Panc1 (cell line): ENCODE data around the gene KNDC1. TPM values are rescaled to one million over a fixed set of nuclear protein-coding genes. Genes with fewer than 3 reads are reported as not detected.

Experiments
- ATAC-seq: fragments of 200-7000 bp; cut with Tn5 transposase; 2 replicates; pipeline ENCODE4 v1.9.1; 2020; ENCODE audit warnings: mild to moderate bottlenecking, moderate library complexity
- BruUV-seq: library from RNA; stranded (reverse); fragments of 400-500 nt; replicated peaks from 2 replicates; lab custom pipeline; 2021; lab: Mats Ljungman, UMichigan
- CTCF ChIA-PET: fragments of 300-600 bp; sonication (Branson Sonifier 250); formaldehyde crosslinking; loops from one replicate; lab custom pipeline; 2022; ENCODE audit warnings: antibody characterized with exemption; lab: Charles Lee
- POLR2A ChIA-PET: fragments of 300-600 bp; sonication (Branson Sonifier 250); formaldehyde crosslinking; loops from one replicate; lab custom pipeline; 2022; ENCODE audit warnings: antibody characterized with exemption; lab: Charles Lee
- DNase-seq: peaks from one replicate; pipeline ENCODE4 v3.0.0-alpha.2; 2010; ENCODE audit warnings: low read depth, low spot score
- H3K27ac ChIP-seq: 2 replicates; pipeline ENCODE4 v1.5.1; 2011; ENCODE audit warnings: mild to moderate bottlenecking, low read length, inconsistent platforms
- H3K27me3 ChIP-seq: fragments of 200-500 bp; sonication (Bioruptor generic); 2 replicates; pipeline ENCODE4 v1.6.0; 2014; ENCODE audit warnings: low read length, inconsistent platforms; ENCODE audit not compliant: control insufficient read depth, insufficient read depth
- H3K36me3 ChIP-seq: fragments of 200-500 bp; sonication (Bioruptor generic); 2 replicates; pipeline ENCODE4 v1.5.1; 2014; ENCODE audit warnings: inconsistent platforms, mild to moderate bottlenecking, low read length, moderate library complexity; ENCODE audit not compliant: control insufficient read depth, insufficient read depth
- H3K4me1 ChIP-seq: 2 replicates; pipeline ENCODE4 v1.5.1; 2011; ENCODE audit warnings: inconsistent platforms, mild to moderate bottlenecking, low read length, moderate library complexity; ENCODE audit not compliant: control insufficient read depth, insufficient read depth
- H3K4me3 ChIP-seq, 2 experiments: 2 replicates each; pipeline ENCODE4 v1.5.1; 2011 to 2012; ENCODE audit warnings: low read depth in 2 of 2, low read length in 2 of 2, mild to moderate bottlenecking in 2 of 2, inconsistent platforms in 1 of 2, moderate library complexity in 1 of 2
- H3K9me3 ChIP-seq: fragments of 200-500 bp; sonication (Bioruptor generic); 2 replicates; pipeline ENCODE4 v1.5.1; 2014; ENCODE audit warnings: low read depth, mild to moderate bottlenecking, inconsistent platforms, low read length, moderate library complexity; ENCODE audit not compliant: control insufficient read depth, insufficient read depth
- CTCF ChIP-seq: fragments of 450-650 bp; IDR thresholded peaks from 2 replicates; pipeline ENCODE4 v1.5.1; 2017; ENCODE audit warnings: mild to moderate bottlenecking
- POLR2AphosphoS5 ChIP-seq: IDR thresholded peaks from 2 replicates; pipeline ENCODE4 v1.6.1; 2012; ENCODE audit warnings: mild to moderate bottlenecking, low read depth, low read length, moderate library complexity
- REST ChIP-seq, 2 experiments: IDR thresholded peaks; 2 replicates each; pipeline ENCODE4 v1.6.1; 2011 to 2012; ENCODE audit warnings: low read depth in 2 of 2, control low read depth in 1 of 2, low read length in 1 of 2, mild to moderate bottlenecking in 1 of 2, moderate library complexity in 1 of 2; ENCODE audit not compliant: insufficient read depth in 1 of 2
- SIN3A ChIP-seq: IDR thresholded peaks from 2 replicates; pipeline ENCODE4 v1.6.1; 2012; ENCODE audit warnings: low read depth, mild to moderate bottlenecking, low read length, moderate library complexity, borderline replicate concordance; ENCODE audit not compliant: insufficient read depth
- TCF7L2 ChIP-seq: IDR thresholded peaks from 2 replicates; pipeline ENCODE4 v1.6.1; 2011; ENCODE audit warnings: mild to moderate bottlenecking, low read depth, low read length, inconsistent platforms
- in situ Hi-C: cut with HindIII; loops from 2 replicates; pipeline ENCODE4 v1.10.0; 2016; ENCODE audit warnings: low sequenced_read_pairs, low pct_unique_long_range_greater_than_20kb
- intact Hi-C: fragments of 100-400 bp; cut with micrococcal nuclease; formaldehyde crosslinking; loops from one replicate; pipeline ENCODE4 v1.10.0; 2022; ENCODE audit not compliant: unreplicated experiment
- total RNA-seq: library from RNA; stranded (reverse); gene quantifications from one replicate; pipeline ENCODE4 v1.2.1, GENCODE V29; 2021; ENCODE audit not compliant: unreplicated experiment

KNDC1 gene
- total RNA-seq, 1 experiment from 2014 or later = 2.6 TPM

GRCh38 chr10:133267829-133268228, 107.8 kb downstream of the KNDC1 start:
- no peak for ATAC-seq
- Histone ChIP-seq H3K27ac (no peak overlapping the region), H3K9me3 (no peaks in the 10 kb centered on the region), H3K36me3 (no peaks in the 10 kb centered on the region), H3K27me3 (no peaks in the 10 kb centered on the region), H3K4me3 (no peak overlapping the region), H3K4me1 (no peaks in the 10 kb centered on the region)
- in situ Hi-C loops = no loop called here
- BruUV-seq = no TSS peak
- CTCF ChIA-PET = interaction anchor here (0.6 to 0.7 kb wide), 2 partner anchors 53 to 107 kb away, joined by 3 to 5 read pairs; no protein-coding TSS in a partner anchor
- DNase-seq = no peak
- intact Hi-C loops = no loop called here
- POLR2A ChIA-PET = no interaction called here
- TF ChIP-seq SIN3A = no peak
- TF ChIP-seq POLR2AphosphoS5 = no peak
- no peak for TF ChIP-seq REST (IDR thresholded peaks at IDR 0.05; ENCODE audit: insufficient read depth in 1 of 2, low read depth in 2 of 2, low read length in 1 of 2)
- TF ChIP-seq TCF7L2 = no peak
- TF ChIP-seq CTCF = no peak; the same call in 1 of the 2 replicates

- no peak overlapping the region for H3K4me3 ChIP-seq
- ATAC-seq = no peak
- H3K27me3 ChIP-seq = no peaks in the 10 kb centered on the region
- in situ Hi-C loops (no loop called here), intact Hi-C loops (no loop called here)
- no peak for DNase-seq
- no peaks in the 10 kb centered on the region for H3K9me3 ChIP-seq
- no peak overlapping the region for H3K27ac ChIP-seq
- ChIA-PET POLR2A (no interaction called here), CTCF (no interaction called here)
- no peaks in the 10 kb centered on the region for H3K4me1 ChIP-seq
- H3K36me3 ChIP-seq = no peaks in the 10 kb centered on the region
- BruUV-seq = no TSS peak
- TF ChIP-seq TCF7L2 (no peak), CTCF (no peak), POLR2AphosphoS5 (no peak), REST (IDR thresholded peaks at IDR 0.05; ENCODE audit: insufficient read depth in 1 of 2, low read depth in 2 of 2, low read length in 1 of 2) (no peak), SIN3A (no peak)
Measured at GRCh38 chr10:133268532-133268931, 108.5 kb downstream of the KNDC1 start.
